ENCODE results near the gene GTF2A1L.

DNA sequence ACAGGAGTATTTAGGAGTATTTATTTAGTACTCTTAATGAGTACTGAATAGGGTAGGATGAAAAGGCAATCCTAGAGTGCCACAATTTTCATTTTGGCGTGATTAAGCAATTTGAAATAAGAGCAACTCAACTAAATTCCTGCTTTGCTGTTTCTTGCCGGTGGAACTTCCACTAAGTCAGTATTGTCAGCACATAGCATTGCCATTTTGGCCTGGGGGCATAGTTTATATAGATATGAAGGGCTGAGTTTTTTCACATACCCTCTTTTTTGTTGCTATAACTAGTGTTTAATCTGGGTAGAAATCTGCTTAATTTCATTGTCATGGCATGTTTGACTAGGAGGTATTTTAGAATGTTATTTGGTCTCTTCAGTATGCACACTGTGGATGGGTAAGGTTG is 1.9 kb downstream of the GTF2A1L start:
- no peak for TF ChIP-seq POLR2A (IDR thresholded peaks at IDR 0.05)
- TF ChIP-seq, protein P1, sequence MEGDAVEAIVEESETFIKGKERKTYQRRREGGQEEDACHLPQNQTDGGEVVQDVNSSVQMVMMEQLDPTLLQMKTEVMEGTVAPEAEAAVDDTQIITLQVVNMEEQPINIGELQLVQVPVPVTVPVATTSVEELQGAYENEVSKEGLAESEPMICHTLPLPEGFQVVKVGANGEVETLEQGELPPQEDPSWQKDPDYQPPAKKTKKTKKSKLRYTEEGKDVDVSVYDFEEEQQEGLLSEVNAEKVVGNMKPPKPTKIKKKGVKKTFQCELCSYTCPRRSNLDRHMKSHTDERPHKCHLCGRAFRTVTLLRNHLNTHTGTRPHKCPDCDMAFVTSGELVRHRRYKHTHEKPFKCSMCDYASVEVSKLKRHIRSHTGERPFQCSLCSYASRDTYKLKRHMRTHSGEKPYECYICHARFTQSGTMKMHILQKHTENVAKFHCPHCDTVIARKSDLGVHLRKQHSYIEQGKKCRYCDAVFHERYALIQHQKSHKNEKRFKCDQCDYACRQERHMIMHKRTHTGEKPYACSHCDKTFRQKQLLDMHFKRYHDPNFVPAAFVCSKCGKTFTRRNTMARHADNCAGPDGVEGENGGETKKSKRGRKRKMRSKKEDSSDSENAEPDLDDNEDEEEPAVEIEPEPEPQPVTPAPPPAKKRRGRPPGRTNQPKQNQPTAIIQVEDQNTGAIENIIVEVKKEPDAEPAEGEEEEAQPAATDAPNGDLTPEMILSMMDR (IDR thresholded peaks at IDR 0.05) = no peak
- TF ChIP-seq POLR2AphosphoS5 (IDR thresholded peaks at IDR 0.05) = no peak
- no peak for TF ChIP-seq EP300 (IDR thresholded peaks at IDR 0.05)
